PFSK-1 (cell line): ENCODE measurements around the gene SPO11.

Experiments used
- SIN3A ChIP-seq: IDR thresholded peaks from 2 replicates; pipeline ENCODE4 v1.6.1; 2012; ENCODE audit warnings: mild to moderate bottlenecking, low read length, moderate library complexity, borderline replicate concordance; ENCODE audit not compliant: insufficient read depth
- TAF1 ChIP-seq: IDR thresholded peaks from 2 replicates; pipeline ENCODE4 v1.6.1; 2012; ENCODE audit warnings: low read length, control low read depth, borderline replicate concordance; ENCODE audit not compliant: insufficient read depth
- TF ChIP-seq, protein P1 (sequence below), 2 experiments: IDR thresholded peaks; 2 replicates each; pipeline versions ENCODE4 v1.6.1 to v1.8.0; 2011 to 2012; ENCODE audit warnings: low read depth in 2 of 2, low read length in 2 of 2, control low read depth in 1 of 2, inconsistent platforms in 1 of 2, mild to moderate bottlenecking in 1 of 2, moderate library complexity in 1 of 2; ENCODE audit not compliant: insufficient read depth in 1 of 2

DNA sequence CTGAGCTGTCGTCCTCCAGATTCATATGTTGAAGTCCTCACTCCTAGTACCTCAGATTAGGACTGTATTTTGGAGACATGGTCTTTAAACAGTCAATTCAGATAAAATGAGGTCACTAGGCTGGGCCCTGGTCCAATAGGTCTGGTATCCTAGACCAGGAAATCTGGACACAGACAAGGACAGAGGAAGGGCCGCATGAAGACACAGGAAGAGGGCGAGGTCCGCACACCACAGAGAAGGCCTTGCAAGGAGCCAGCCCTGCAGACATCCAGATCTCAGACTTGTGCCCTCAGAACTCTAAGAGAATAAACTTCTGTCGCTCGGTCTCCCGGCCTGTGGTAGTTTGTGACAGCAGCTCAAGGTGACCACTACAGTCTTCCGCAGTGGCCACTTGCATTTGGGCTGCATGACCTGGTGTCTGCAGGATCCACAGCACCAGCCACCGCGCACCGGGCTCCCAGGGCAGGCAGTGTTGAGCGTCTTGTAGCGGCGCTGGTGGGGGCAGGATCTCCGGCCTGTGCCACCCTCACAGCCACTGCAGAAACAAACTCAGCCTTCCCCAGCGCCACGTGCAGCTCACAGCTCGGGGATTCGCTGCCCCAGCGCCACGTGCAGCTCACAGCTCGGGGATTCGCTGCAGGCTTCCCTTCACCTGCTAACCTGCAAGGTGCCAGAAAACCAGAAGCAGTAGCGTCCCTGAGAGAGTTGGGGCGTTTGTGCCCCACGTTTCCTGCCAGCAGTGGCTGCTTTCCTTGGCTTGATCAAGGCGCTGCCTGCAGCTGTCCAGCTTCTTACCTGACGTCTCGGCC lies 55.6 kb downstream of the SPO11 start:
- TF ChIP-seq SIN3A, result no peak
- TF ChIP-seq, protein P1, sequence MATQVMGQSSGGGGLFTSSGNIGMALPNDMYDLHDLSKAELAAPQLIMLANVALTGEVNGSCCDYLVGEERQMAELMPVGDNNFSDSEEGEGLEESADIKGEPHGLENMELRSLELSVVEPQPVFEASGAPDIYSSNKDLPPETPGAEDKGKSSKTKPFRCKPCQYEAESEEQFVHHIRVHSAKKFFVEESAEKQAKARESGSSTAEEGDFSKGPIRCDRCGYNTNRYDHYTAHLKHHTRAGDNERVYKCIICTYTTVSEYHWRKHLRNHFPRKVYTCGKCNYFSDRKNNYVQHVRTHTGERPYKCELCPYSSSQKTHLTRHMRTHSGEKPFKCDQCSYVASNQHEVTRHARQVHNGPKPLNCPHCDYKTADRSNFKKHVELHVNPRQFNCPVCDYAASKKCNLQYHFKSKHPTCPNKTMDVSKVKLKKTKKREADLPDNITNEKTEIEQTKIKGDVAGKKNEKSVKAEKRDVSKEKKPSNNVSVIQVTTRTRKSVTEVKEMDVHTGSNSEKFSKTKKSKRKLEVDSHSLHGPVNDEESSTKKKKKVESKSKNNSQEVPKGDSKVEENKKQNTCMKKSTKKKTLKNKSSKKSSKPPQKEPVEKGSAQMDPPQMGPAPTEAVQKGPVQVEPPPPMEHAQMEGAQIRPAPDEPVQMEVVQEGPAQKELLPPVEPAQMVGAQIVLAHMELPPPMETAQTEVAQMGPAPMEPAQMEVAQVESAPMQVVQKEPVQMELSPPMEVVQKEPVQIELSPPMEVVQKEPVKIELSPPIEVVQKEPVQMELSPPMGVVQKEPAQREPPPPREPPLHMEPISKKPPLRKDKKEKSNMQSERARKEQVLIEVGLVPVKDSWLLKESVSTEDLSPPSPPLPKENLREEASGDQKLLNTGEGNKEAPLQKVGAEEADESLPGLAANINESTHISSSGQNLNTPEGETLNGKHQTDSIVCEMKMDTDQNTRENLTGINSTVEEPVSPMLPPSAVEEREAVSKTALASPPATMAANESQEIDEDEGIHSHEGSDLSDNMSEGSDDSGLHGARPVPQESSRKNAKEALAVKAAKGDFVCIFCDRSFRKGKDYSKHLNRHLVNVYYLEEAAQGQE (IDR thresholded peaks at IDR 0.05; ENCODE audit: insufficient read depth in 1 of 2, low read depth in 2 of 2, low read length in 2 of 2), result no peak
- TF ChIP-seq TAF1, result no peak
